Endothelial cell of umbilical vein (primary cell): Measurements from ENCODE around the gene STMN1. TPM values are rescaled to one million over a fixed set of nuclear protein-coding genes. Genes with fewer than 3 reads are reported as not detected.

ENCODE experiments used
- BruUV-seq: library from RNA; stranded (reverse); fragments of 400-500 nt; replicated peaks from 2 replicates; lab custom pipeline; 2021; lab: Mats Ljungman, UMichigan
- CTCF ChIA-PET: fragments of 300-600, 350-600 bp; sonication (Branson Sonifier 250); formaldehyde crosslinking; loops from one replicate; lab custom pipeline; 2021; ENCODE audit warnings: antibody characterized with exemption, inconsistent platforms; lab: Charles Lee
- POLR2A ChIA-PET: fragments of 300-600, 350-600 bp; sonication (Branson Sonifier 250); formaldehyde crosslinking; loops from one replicate; lab custom pipeline; 2021; ENCODE audit warnings: antibody characterized with exemption, inconsistent platforms; lab: Charles Lee
- DNase-seq: peaks from one replicate; pipeline ENCODE4 v3.0.0-alpha.2; 2011; ENCODE audit warnings: low read depth, low spot score
- FAIRE-seq: peaks from 2 replicates; lab custom pipeline; 2011; peaks lifted over from hg19 to GRCh38; lab: Jason Lieb, UNC
- H2AFZ ChIP-seq: 2 replicates; pipeline ENCODE4 v1.6.0; 2012; ENCODE audit warnings: low read depth, low read length, control low read depth, inconsistent platforms
- H3K27ac ChIP-seq: 2 replicates; pipeline ENCODE4 v1.5.1; 2011; ENCODE audit warnings: low read depth, mild to moderate bottlenecking, control low read depth, low read length, moderate library complexity; ENCODE audit not compliant: insufficient read depth
- H3K27me3 ChIP-seq, 2 experiments: 2 replicates each; pipeline versions ENCODE4 v1.6.0 to v1.6.1; 2011; ENCODE audit warnings: low read length in 2 of 2, mixed read lengths in 1 of 2; ENCODE audit not compliant: control insufficient read depth in 2 of 2, insufficient read depth in 2 of 2
- H3K36me3 ChIP-seq, 2 experiments: 2 replicates in 1 of 2; 3 replicates in 1 of 2; pipeline ENCODE4 v1.5.1; 2011; ENCODE audit warnings: low read length in 2 of 2, mild to moderate bottlenecking in 1 of 2, moderate library complexity in 1 of 2; ENCODE audit not compliant: control insufficient read depth in 2 of 2, insufficient read depth in 2 of 2; ENCODE audit errors: extremely low read depth in 1 of 2
- H3K4me1 ChIP-seq: 3 replicates; pipeline ENCODE4 v1.5.1; 2011; ENCODE audit warnings: mild to moderate bottlenecking, low read length; ENCODE audit not compliant: control insufficient read depth, insufficient read depth; ENCODE audit errors: extremely low read depth
- H3K4me2 ChIP-seq: 2 replicates; pipeline ENCODE4 v1.6.1; 2011; ENCODE audit warnings: low read length, control low read depth, mixed read lengths; ENCODE audit not compliant: insufficient read depth
- H3K4me3 ChIP-seq, 3 experiments: fragments of 200-600 bp in 1 of 3; sonication (generic), shearing (Covaris generic) in 1 of 3; replicated peaks in 1 of 3; 2 replicates each; pipeline ENCODE4 v1.5.1; 2011 to 2016; ENCODE audit warnings: control low read depth in 3 of 3, low read length in 3 of 3, mild to moderate bottlenecking in 2 of 3, inconsistent platforms in 1 of 3, low read depth in 1 of 3, moderate library complexity in 1 of 3; ENCODE audit not compliant: insufficient read depth in 1 of 3
- H3K79me2 ChIP-seq: 2 replicates; pipeline ENCODE4 v1.6.0; 2012; ENCODE audit warnings: low read length, inconsistent platforms; ENCODE audit not compliant: control insufficient read depth, insufficient read depth
- H3K9ac ChIP-seq: replicated peaks from 2 replicates; pipeline ENCODE3; 2011; ENCODE audit warnings: low read length, control low read depth; ENCODE audit not compliant: insufficient read depth; ENCODE audit errors: extremely low read depth
- H3K9me1 ChIP-seq: replicated peaks from 3 replicates; pipeline ENCODE4 v1.6.0; 2011; ENCODE audit warnings: mild to moderate bottlenecking, low read length; ENCODE audit not compliant: control insufficient read depth, insufficient read depth; ENCODE audit errors: extremely low read depth
- H3K9me3 ChIP-seq: replicated peaks from 2 replicates; pipeline ENCODE4 v1.5.1; 2012; ENCODE audit warnings: low read length, inconsistent platforms; ENCODE audit not compliant: control insufficient read depth, insufficient read depth
- H4K20me1 ChIP-seq: replicated peaks from 2 replicates; pipeline ENCODE3; 2011; ENCODE audit warnings: mild to moderate bottlenecking, low read length; ENCODE audit not compliant: control insufficient read depth, insufficient read depth; ENCODE audit errors: extremely low read depth
- CTCF ChIP-seq, 2 donors: IDR thresholded peaks; 1 replicate in 1 of 2; 2 replicates in 1 of 2; pipeline ENCODE4 v1.5.1; 2011; ENCODE audit warnings: low read length in 2 of 2, mild to moderate bottlenecking in 2 of 2, moderate library complexity in 2 of 2, control low read depth in 1 of 2, inconsistent platforms in 1 of 2, low read depth in 1 of 2; ENCODE audit not compliant: insufficient read depth in 1 of 2; ENCODE audit errors: extremely low read depth in 1 of 2
- EZH2 ChIP-seq: IDR thresholded peaks from 2 replicates; pipeline ENCODE4 v1.6.1; 2012; ENCODE audit warnings: borderline replicate concordance, low read depth, mild to moderate bottlenecking, moderate library complexity, low read length, inconsistent platforms; ENCODE audit not compliant: severe bottlenecking
- FOS ChIP-seq: IDR thresholded peaks from 2 replicates; pipeline ENCODE4 v1.6.1; 2011; ENCODE audit warnings: mild to moderate bottlenecking, low read length, moderate library complexity, borderline replicate concordance; ENCODE audit not compliant: insufficient read depth
- GATA2 ChIP-seq: IDR thresholded peaks from 2 replicates; pipeline ENCODE4 v1.7.0; 2011; ENCODE audit warnings: low read depth, mild to moderate bottlenecking, moderate library complexity, mixed read lengths, low read length; ENCODE audit not compliant: insufficient read length, insufficient read depth
- JUN ChIP-seq: IDR thresholded peaks from 2 replicates; pipeline ENCODE4 v1.6.1; 2011; ENCODE audit warnings: borderline replicate concordance, low read depth; ENCODE audit not compliant: insufficient read length, insufficient read depth
- MYC ChIP-seq: IDR thresholded peaks from one replicate; pipeline ENCODE4 v1.6.1; 2011; ENCODE audit warnings: mild to moderate bottlenecking, low read depth, low read length
- POLR2A ChIP-seq: IDR thresholded peaks from 2 replicates; pipeline ENCODE4 v1.6.1; 2012; ENCODE audit warnings: low read depth, mild to moderate bottlenecking, control low read depth, low read length
- POLR2AphosphoS5 ChIP-seq: IDR thresholded peaks from 2 replicates; pipeline ENCODE4 v1.6.1; 2012; ENCODE audit warnings: low read depth, mild to moderate bottlenecking, control low read depth, low read length, moderate library complexity; ENCODE audit not compliant: insufficient read depth
- dilution Hi-C: fragments of 300-500 bp; cut with MboI; formaldehyde crosslinking; loops from one replicate; pipeline ENCODE4 v1.15.0; 2019; ENCODE audit warnings: low sequenced_read_pairs; ENCODE audit not compliant: extremely low pct_ligation_motif_present
- intact Hi-C: fragments of 100-400 bp; cut with micrococcal nuclease; formaldehyde crosslinking; loops from one replicate; pipeline ENCODE4 v1.10.0; 2022
- polyA plus RNA-seq, 4 experiments: library from polyadenylated mRNA; depleted of rRNA in 3 of 4; stranded (reverse) in 3 of 4; unstranded in 1 of 4; fragments of >200 nt; gene quantifications; 2 replicates each; pipeline versions ENCODE4 v1.2.1 to v1.2.3, GENCODE V29; 2011 to 2012; ENCODE audit warnings: missing spikeins in 1 of 4
- total RNA-seq: library from RNA; stranded (reverse); gene quantifications from 2 replicates; pipeline ENCODE4 v1.2.3, GENCODE V29; 2021
- TF ChIP-seq, protein P1 (sequence below): IDR thresholded peaks from 2 replicates; pipeline ENCODE4 v1.6.1; 2011; ENCODE audit not compliant: insufficient read depth, insufficient read length

STMN1 gene
- total and polyA plus RNA-seq, 2 donors (not counting 3 experiments of a cell fraction or from before 2014, with no cell fraction given): 102 to 503 TPM

DNA sequence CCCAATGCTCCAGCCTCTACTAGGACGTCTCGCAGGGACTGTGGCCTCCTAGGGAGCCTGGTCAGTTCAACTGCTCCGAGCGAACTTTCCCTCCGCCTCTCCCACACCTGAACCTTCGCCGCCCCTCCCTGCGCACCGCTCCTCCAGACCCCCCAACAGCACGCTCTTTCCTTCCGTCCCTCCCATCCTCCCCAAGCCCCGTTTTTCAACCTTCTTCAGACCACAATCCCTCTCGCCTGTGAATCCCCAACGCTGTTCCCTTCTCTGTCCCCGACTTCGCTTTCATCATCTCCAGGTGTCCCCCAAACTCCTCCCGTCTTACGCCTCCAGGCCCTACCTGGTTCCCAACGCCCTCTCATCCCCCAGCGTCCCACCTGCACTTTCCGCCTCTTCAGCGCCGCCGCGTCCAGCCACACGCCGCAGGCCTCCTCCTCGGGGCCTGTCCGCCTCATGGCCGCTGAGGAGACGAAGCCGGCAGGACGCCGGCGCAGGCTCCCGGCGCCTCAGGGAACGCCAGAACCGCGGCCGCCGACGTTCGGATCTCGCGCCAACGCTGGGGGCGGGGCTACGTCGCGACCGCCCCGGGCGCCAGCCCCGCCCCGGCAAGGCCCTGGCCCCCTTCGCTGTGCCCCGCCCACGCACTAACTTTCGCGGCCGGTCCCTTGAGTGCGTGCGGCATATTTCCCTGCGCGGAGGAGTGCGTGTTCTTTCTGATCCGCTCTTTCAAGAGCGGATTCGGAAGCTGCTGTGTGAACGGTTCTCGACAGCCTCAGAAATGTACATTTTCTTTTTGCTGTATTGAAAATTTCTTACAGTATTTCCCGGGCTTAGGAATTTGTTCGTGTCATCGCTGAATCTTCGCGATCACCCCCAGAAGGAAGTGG is 47.1 kb downstream of the STMN1 start, which contains the start of gene AUNIP:
TSS of gene AUNIP (minus strand) at position 552 of the 884 bp plus-strand sequence. CDS start at position 452, 100 bp downstream.
- Histone ChIP-seq H2AFZ (peak within 1 kb of the TSS; percentile 91), H3K79me2 (peaks cover 11% of the 10 kb centered on the region), H4K20me1 (no peaks in the 10 kb centered on the region), H3K4me1 (peaks cover 21% of the 10 kb centered on the region), H3K27me3 (no peaks in the 10 kb centered on the region), H3K4me3 (peak within 1 kb of the TSS; percentile 55 to 64 (median 61)), H3K9ac (peak within 1 kb of the TSS; percentile 81), H3K4me2 (peak within 1 kb of the TSS; percentile 90), H3K9me3 (no peaks in the 10 kb centered on the region), H3K27ac (peak within 1 kb of the TSS; percentile 51), H3K9me1 (no peaks in the 10 kb centered on the region), H3K36me3 (peaks cover 0 to 7% of the 10 kb centered on the region in 2 experiments)
- FAIRE-seq (peak; percentile 82), DNase-seq (peak; percentile 85)
- BruUV-seq: TSS peak; percentile 95
- dilution Hi-C loops (no loop called here), intact Hi-C loops (loop anchor here (1.0 kb wide), 2 partner anchors 16 to 39 kb away; partner anchors contain the start of gene PAQR7)
- ChIA-PET CTCF (no interaction called here), POLR2A (no interaction called here)
- TF ChIP-seq FOS: no peak
- TF ChIP-seq, protein P1, sequence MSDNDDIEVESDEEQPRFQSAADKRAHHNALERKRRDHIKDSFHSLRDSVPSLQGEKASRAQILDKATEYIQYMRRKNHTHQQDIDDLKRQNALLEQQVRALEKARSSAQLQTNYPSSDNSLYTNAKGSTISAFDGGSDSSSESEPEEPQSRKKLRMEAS: peak; percentile 67
- TF ChIP-seq POLR2A: peak; percentile 78
- no peak for TF ChIP-seq CTCF (IDR thresholded peaks at IDR 0.05; ENCODE audit: extremely low read depth in 1 of 2, insufficient read depth in 1 of 2, low read depth in 1 of 2, low read length in 2 of 2)
- peak; percentile 61 for TF ChIP-seq POLR2AphosphoS5
- no peak for TF ChIP-seq GATA2
- TF ChIP-seq JUN: no peak
- no peak for TF ChIP-seq EZH2
- TF ChIP-seq MYC: no peak
